MM.1S (cell line): ENCODE data around the gene FARP1.
"Not testable (repeated sequence)": the region's sequence is repeated elsewhere in the genome, so short reads cannot be mapped to it uniquely, and the experiment has no call there.

Experiments used
- EZH2 ChIP-seq: fragments of 300-600 bp; sonication (generic); optimal IDR thresholded peaks from 2 replicates; pipeline ENCODE3; 2017; ENCODE audit warnings: low read depth, mild to moderate bottlenecking, antibody characterized with exemption, low read length, mixed read lengths
- EZH2phosphoT487 ChIP-seq: fragments of 300-600 bp; sonication (generic); IDR thresholded peaks from 2 replicates; pipeline ENCODE4 v1.6.1; 2018; ENCODE audit warnings: antibody characterized with exemption, low read length
- TF ChIP-seq, protein P1 (sequence below): fragments of 300-600 bp; sonication (generic); IDR thresholded peaks from 2 replicates; pipeline ENCODE4 v1.5.1; 2016; ENCODE audit warnings: antibody characterized with exemption, low read length, mixed read lengths

DNA sequence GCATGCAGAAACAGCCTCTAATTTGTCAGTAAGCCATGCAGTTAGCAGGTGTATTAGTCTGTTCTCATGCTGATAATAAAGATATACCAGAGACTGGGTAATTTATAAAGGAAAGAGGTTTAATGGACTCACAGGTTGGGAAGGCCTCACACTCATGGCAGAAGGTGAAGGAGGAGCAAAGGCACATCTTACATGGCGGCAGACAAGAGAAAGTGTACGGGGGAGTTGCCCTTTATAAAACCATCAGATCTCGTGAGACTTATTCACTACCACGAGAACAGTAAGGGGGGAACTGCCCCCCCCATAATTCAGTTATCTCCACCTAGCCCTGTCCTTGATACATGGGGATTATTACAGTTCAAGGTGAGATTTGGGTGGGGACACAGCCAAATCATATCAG, 87.9 kb downstream of the FARP1 start:
- TF ChIP-seq, protein P1, sequence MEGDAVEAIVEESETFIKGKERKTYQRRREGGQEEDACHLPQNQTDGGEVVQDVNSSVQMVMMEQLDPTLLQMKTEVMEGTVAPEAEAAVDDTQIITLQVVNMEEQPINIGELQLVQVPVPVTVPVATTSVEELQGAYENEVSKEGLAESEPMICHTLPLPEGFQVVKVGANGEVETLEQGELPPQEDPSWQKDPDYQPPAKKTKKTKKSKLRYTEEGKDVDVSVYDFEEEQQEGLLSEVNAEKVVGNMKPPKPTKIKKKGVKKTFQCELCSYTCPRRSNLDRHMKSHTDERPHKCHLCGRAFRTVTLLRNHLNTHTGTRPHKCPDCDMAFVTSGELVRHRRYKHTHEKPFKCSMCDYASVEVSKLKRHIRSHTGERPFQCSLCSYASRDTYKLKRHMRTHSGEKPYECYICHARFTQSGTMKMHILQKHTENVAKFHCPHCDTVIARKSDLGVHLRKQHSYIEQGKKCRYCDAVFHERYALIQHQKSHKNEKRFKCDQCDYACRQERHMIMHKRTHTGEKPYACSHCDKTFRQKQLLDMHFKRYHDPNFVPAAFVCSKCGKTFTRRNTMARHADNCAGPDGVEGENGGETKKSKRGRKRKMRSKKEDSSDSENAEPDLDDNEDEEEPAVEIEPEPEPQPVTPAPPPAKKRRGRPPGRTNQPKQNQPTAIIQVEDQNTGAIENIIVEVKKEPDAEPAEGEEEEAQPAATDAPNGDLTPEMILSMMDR: not testable (repeated sequence)
- TF ChIP-seq EZH2, EZH2phosphoT487: not testable (repeated sequence)
